ENCODE measurements around the gene CDC23.
"Not testable (repeated sequence)": the region's sequence is repeated elsewhere in the genome, so short reads cannot be mapped to it uniquely, and the experiment has no call there.

CDC23 gene

DNA sequence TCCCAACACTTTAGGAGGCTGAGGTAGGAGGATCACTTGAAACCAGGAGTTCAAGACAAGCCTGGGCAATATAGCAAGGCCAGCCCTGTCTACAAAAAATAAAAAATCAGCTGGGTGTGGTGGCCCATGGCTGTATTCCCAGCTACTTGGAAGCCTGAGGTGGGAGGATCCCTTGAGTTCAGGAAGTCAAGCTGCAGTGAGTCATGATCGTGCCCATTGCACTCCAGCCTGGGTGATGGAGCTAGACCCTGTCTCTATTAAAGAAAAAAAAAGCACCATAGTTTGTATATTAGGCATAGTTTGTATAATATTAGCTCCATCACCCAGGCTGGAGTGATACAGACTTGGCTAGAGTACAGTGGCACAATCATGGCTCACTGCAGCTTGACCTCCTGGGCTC, 64.3 kb downstream of the CDC23 start:
- in situ Hi-C loops (cut with MboI; ENCODE audit: low sequenced_read_pairs) = no loop called here

DNA sequence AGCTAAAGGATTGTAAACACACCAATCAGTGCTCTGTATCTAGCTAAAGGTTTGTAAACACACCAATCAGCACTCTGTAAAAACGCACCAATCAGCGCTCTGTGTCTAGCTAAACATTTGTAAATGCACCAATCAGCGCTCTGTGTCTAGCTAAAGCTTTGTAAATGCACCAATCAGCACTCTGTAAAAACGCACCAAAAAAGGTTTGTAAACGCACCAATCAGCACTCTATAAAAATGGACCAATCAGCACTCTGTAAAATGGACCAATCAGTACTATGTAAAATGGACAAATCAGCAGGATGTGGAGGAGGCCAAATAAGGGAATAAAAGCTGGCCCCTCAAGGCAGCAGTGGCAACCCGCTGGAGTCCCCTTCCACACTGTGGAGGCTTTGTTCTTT, 69.5 kb downstream of the CDC23 start:
- in situ Hi-C loops (cut with MboI; ENCODE audit: low sequenced_read_pairs) = not testable (repeated sequence)

DNA sequence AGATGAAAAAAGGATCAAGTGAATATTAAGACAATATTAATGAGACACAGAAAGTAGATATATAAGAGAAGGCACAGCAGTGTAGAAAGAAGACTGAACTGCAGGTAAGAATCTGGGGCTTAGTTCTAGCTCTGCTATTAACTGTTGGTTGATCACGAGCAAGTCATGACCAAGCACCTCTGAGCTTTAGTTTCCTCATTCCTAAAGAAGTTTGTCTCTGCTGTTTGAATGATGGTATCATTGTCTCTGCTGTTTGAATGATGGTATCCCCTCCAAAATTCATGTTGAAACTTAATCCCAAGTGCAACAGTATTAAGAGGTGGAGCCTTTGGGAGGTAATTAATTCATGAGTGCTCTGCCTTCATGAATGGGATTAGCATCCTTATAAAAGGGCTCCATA, 71.4 kb downstream of the CDC23 start:
- in situ Hi-C loops (cut with MboI; ENCODE audit: low sequenced_read_pairs) = no loop called here

DNA sequence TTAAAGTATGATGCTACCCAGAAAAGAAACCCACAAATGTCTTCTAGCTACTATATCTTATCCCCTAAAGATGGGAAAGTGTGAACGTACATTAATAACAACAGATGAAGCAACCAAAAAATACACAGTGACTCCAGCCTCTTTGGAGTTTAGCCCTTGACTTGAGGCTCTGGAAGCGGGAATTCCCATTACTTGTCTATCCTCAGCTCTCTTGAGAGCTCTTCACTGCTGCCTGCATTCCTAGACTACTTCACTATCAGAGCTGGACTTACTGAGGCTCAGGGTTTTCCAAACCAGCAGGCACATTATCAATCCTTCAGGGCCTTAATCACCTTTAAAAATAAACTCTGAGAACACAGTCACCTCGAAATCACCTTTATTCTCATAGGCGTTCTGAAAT, 72.9 kb downstream of the CDC23 start:
- in situ Hi-C loops (cut with MboI; ENCODE audit: low sequenced_read_pairs) = no loop called here

DNA sequence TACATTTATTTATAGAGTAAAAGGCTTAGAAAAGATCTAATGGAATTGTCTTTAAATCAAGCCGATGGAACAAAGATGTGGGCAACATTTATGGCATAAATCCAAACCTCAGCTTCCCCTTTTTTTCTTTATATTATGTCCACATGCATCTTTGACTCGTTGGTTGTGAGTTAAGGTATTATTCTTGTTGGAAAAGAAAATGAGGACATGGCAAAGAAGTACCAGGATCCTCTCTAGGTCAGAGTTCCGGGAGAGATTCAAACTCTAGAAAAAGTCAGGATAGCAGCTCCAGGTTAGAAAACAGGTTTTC, 73.4 kb downstream of the CDC23 start:
- in situ Hi-C loops (cut with MboI; ENCODE audit: low sequenced_read_pairs) = no loop called here

DNA sequence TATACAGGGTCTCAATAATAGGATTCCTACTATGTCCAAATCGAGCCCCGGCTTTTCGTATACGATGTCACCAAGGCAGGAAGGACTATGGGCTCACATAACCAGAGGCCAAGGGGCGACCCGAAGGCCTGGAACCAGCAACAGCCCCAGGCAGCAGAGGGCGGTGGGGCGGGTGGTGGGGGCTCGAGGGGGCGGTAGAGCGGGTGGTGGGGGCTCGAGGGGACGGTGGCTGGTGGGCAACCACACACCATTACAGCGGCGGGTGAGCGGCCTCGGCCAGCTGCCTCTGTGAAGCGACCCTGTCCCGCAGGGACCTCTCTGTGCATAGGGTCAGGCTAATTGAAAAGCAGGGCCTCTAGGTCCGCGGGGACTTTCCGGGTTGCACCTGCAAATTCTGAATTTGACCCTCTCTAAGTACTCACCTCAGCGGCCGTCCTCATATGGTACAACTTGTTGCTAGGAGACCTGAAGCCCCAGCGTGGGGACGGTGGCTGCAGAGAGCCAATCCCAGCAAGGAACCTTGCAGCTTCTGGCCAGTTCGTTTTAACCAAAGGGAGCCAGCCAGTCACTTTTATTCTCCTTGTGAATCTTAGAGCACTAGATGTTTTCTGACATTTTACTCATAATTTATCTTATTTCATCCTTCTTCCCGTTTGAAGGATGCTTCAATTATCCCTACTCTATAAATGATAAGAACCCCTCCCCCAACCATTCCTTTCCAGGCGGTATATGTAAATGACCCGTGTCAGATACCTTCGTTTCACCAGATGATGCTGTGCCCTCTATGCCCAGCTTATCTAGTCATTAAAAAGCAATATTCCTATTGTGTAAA, 74.0 kb downstream of the CDC23 start, which contains the start of gene NME5:
Gene NME5, minus strand, starts transcription at position 480 of the 832 bp plus-strand sequence. CDS start 648 bp downstream, outside the sequence.
- in situ Hi-C loops (cut with MboI; ENCODE audit: low sequenced_read_pairs) = no loop called here

Data from HL-60/S4 (cell line).